Tongue (tissue), 2 donors: ENCODE data around the gene MPHOSPH6. TPM values are rescaled to one million over a fixed set of nuclear protein-coding genes. Genes with fewer than 3 reads are reported as not detected.
"Not testable (repeated sequence)": the region's sequence is repeated elsewhere in the genome, so short reads cannot be mapped to it uniquely, and the experiment has no call there.

Source experiments
- DNase-seq: peaks from one replicate; pipeline ENCODE4 v3.0.0-alpha.2; 2015
- total RNA-seq: library from RNA; depleted of rRNA; stranded (reverse); fragments of >200 nt; gene quantifications from one replicate; pipeline ENCODE4 v1.2.3, GENCODE V29; 2014

Gene MPHOSPH6, protein sequence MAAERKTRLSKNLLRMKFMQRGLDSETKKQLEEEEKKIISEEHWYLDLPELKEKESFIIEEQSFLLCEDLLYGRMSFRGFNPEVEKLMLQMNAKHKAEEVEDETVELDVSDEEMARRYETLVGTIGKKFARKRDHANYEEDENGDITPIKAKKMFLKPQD
- total RNA-seq, result 31.5 TPM

GRCh38 chr16:82169861-82170845, at the start of gene MPHOSPH6:
TSS of gene MPHOSPH6 (minus strand) at chr16:82170224. CDS start at chr16:82170175, 49 bp downstream.
- DNase-seq, result peak; percentile 97

- DNase-seq, result no peak
These were observed 49.3 kb upstream of the MPHOSPH6 start for GRCh38 chr16:82219298-82219697.

GRCh38 chr16:82209314-82209713, 39.3 kb upstream of the MPHOSPH6 start:
- not testable (repeated sequence) for DNase-seq

GRCh38 chr16:82203198-82203597, 33.2 kb upstream of the MPHOSPH6 start:
- DNase-seq, result no peak

DNA sequence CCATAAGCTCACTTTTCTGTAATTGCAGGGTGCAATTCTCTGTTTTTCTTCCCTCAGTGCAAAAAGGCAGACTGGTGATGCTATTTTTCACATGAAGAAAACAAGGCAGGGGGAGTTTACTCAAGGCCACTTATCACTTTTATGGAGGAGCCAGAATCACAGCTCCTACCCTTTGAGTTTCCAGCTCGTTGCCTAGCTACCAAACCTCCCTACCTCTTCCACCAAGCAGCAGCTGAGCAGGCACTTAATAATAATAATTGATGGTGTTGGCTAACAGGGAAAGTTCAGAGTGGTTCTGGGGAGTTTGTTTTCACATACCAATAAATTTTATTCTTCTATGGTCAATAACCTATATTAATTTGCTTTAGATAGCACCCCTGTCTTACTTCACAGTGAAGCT, 31.9 kb upstream of the MPHOSPH6 start:
- no peak for DNase-seq

DNA sequence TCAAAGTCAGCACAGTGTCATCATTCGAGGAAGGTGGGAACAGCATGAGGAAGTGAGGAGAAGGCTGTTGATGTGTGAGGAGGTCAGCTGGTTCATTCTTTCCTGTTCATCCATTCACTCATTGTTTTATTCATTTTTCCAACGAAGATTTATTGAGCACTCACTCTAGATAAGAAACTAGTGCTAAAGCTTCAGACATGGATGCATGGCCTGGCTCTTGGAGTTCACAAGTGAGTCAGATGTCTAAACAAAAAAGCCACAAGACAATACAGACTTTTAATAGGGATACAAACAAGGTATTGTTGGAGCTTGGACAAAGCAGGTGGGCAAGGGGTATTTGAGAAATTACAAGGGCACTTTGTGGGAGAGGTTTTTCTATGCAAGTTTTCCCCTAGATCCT, 31.3 kb upstream of the MPHOSPH6 start:
- no peak for DNase-seq

DNA sequence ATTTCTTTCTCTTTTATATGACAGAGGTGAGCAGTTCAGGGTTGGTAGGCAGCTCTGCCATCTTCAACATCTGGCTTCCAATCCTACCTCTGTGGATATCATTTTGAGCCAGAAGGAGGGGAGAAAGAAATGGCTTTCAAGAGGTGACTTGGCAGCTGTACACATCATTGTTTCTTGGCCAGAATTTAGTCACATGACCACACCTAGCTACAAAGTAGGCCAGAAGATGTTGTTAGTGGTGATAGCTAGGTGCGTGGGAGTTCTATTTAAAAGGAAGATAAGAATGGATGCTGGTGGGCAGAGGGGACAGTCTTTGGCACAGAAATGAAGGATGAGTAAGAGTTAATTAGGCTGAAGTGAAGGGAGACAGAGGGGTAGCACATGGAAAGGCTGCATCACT, 29.2 kb upstream of the MPHOSPH6 start:
- DNase-seq, result no peak

DNA sequence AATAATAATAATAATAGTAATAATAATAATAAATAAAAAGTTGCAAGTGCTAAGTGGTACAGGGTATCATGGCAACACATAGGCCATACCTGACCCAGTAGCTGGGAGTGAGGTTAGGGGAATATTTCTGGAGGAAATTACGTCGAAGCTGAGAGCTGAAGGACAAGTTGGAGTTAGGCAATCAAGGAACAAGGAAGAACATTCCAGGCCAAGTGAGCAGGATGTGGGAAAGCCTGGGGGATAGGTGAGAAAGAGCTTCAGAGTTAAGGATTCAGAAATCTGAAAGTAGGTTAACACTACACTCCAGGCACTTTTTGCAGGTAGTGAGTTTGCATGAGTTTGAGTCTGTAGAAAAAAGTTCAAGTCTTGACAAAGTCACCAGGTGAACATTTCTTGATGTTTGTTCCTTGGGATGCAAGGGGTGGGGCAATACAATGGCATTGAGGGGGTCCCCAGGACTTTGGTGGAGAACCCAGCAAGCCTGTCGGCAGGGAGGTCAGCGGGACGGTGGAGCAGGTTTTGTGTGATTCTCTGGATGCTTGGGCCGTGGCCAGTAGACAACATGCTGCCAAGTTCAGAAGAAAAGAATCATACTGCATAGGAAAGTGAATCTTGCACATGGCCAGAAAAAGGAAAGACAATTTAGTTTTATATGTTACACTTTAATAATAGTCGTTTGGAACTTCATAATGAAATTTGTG, 27.7 kb upstream of the MPHOSPH6 start:
- DNase-seq, result no peak

DNA sequence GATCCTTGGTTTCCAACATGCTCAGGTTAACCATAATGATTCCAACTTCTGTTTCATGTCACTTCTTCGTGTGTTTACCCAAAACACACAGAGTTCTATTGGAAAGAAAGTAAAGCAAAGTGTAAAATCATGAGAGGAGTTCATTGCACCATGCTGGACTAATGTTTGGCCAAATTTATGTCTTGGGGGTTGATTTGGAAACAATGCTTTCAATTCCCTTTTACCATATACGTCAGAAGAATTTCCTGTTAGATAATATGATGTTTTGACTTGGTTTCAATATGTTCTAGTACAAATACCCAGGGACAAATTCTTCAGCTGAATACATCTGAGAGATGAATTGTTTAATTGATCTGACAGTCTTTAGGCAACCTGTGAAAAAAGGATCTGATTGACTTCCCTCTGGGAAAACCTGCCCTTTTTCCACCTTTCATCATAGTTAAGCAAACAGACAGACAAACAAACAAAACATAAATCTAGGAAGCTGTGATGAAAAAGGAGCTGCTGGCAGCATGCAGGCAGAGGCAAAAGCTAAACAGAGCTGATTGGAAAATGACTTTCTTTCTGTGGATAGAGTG, 26.0 kb upstream of the MPHOSPH6 start:
- DNase-seq, result peak; percentile 19

DNA sequence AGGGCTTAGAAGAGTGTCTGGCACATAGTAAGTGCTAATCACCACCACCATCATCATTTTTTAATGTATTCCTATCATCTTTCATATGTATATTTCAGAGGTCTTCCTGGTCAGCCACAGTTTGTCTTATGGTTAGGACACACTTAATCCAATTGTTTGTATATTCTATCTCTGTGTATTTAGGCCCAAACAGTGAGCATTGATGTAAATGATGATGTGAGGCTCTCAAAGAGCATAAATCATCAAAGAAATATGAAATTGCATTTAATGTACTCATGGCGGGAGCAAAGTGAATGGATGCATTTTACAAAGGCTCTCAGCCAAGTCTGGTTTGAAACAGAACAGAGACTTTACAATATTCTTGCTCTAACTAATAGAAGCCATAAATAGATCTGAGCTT, 24.1 kb upstream of the MPHOSPH6 start:
- DNase-seq, result no peak

- DNase-seq, result no peak
These were observed 22.6 kb upstream of the MPHOSPH6 start for GRCh38 chr16:82192665-82193064.

- no peak for DNase-seq
These were observed 20.4 kb upstream of the MPHOSPH6 start for GRCh38 chr16:82190386-82190785.

GRCh38 chr16:82187829-82188228, 17.8 kb upstream of the MPHOSPH6 start:
- no peak for DNase-seq

GRCh38 chr16:82185012-82185411, 15.0 kb upstream of the MPHOSPH6 start:
- no peak for DNase-seq

- DNase-seq, result no peak
These were observed 14.2 kb upstream of the MPHOSPH6 start for GRCh38 chr16:82184213-82184612.

GRCh38 chr16:82183004-82183397, 13.0 kb upstream of the MPHOSPH6 start:
- no peak for DNase-seq

DNA sequence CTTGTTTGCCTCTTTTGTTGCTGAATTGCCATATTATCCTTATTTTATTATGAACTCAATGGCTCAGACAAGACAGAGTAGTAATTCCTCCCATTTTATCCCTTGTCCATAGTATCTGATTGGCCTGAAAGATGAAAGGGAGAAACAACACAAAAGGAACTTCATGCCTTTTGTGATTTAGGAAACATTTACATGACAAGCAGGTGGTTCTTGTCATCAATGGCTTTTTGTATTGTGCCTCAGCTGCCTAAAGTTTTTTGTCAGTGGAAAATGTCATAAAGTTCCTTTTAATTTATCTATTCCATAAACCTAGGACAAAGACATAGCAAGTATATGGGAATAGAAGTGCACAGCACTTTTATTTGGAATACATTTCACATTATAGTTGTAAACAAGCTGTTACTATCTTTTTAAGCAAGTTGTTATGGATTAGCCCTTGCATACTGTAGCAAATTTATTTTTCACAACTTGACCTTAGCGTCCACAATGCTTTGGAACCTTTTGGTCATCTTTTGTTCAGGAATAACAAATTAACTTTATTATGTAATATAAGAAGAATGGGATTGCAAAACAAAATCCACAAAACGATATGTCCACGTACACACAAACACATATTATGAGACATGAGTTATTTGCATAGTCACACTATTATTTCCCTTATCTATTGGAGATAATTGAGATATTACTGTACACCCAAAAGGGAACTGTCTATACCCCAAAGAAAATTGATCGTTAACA, 12.4 kb upstream of the MPHOSPH6 start:
- no peak for DNase-seq

- DNase-seq, result peak; percentile 31
These were observed 11.6 kb upstream of the MPHOSPH6 start for GRCh38 chr16:82181461-82182185.

GRCh38 chr16:82178352-82178751, 8.3 kb upstream of the MPHOSPH6 start:
- DNase-seq, result no peak

DNA sequence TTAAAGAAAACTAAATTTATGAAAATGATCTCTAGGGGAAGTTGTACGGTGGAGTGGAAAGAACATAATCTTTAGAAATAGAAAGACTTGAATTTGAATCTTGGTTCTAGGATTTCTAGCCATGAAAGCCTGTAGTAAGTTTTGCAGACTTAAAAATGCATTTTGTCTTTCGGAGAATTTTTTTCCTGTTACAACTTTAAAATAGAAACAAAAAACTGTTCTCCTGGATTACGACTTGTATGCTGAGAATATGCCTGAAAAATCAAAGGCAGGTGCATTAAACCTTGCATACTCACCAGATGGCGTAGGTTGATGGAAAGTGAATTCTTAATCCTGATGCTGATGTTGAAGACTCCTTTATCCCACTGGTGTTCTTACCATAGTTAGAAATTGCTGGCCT, 7.5 kb upstream of the MPHOSPH6 start:
- DNase-seq, result no peak

DNA sequence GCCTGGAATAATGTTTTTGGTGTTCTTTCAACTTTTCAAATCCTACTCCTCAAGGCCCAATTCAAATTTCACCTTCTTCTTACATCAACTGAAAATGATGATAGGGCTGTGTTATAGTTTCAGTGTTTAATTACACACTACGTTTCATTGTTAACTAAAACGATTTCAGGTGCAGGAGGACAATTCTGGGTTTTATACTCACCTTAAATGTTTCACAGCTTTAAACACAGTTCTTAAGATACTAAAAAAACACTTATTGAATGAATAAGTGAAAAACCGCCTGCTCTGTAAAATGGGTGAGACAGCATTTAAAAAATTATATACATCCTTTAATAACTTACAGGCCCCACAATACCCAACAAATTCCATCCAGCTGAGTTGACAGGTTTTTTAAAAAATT, 6.2 kb upstream of the MPHOSPH6 start:
- DNase-seq, result no peak
